ENCODE measurements around the gene RFT1. TPM values are rescaled to one million over a fixed set of nuclear protein-coding genes. Genes with fewer than 3 reads are reported as not detected.
A peak's percentile ranks its signal among the peaks of the same experiment; 100 is the strongest.

RFT1 gene
- 26.3 to 28.0 TPM (median 27.1 TPM) in 3 replicates for total RNA-seq (2021)
- percentile 72 among the genes with signal in this experiment for Bru-seq, nascent RNA
- long read RNA-seq, experiment 1, full-length matches to known transcripts = 136 of 169 reads
- long read RNA-seq, experiment 1, partial matches to known transcripts = 6 of 169 reads
- long read RNA-seq, experiment 1, other reads (novel, unspliced or antisense) = 27 of 169 reads
- long read RNA-seq, experiment 2, full-length matches to known transcripts = 13 of 35 reads
- long read RNA-seq, experiment 2, partial matches to known transcripts = 4 of 35 reads
- long read RNA-seq, experiment 2, other reads (novel, unspliced or antisense) = 18 of 35 reads
- long read RNA-seq, experiment 3, full-length matches to known transcripts = 60 of 77 reads
- long read RNA-seq, experiment 3, partial matches to known transcripts = 1 of 77 reads
- long read RNA-seq, experiment 3, other reads (novel, unspliced or antisense) = 16 of 77 reads

GRCh38 chr3:53130179-53131061, at the start of gene RFT1:
RFT1 (minus strand) TSS chr3:53130435; CDS start chr3:53130400, 35 bp downstream.
- Mint-ChIP-seq H3K4me1 (peaks cover 12% of the 10 kb centered on the region), H3K9me3 (no peaks in the 10 kb centered on the region), H3K27ac (peak within 1 kb of the TSS; percentile 92), H3K27me3 (ENCODE audit: low read depth) (no peaks in the 10 kb centered on the region), H3K4me3 (peak within 1 kb of the TSS; percentile 85), H3K36me3 (peaks cover 6% of the 10 kb centered on the region)
- peak; percentile 98 for DNase-seq (ENCODE audit: low spot score)
- ChIA-PET POLR2A (no interaction called here), CTCF (interaction anchor here (0.7 to 4.6 kb wide), 5 partner anchors 14 to 66 kb away, joined by 3 to 19 read pairs (median 7); partner anchors contain the start of gene PRKCD)
- ATAC-seq = peak; percentile 80
- no peak for TF ChIP-seq ZNF425 (CRISPR knock-in tag; conservative IDR thresholded peaks at IDR 0.05)
- TF ChIP-seq CREB1 (CRISPR knock-in tag; IDR thresholded peaks at IDR 0.05) = peak; percentile 86; the same call in 1 of the 2 replicates
- TF ChIP-seq AR (CRISPR knock-in tag; IDR thresholded peaks at IDR 0.05) = no peak
- no peak for TF ChIP-seq ATF2 (CRISPR knock-in tag; IDR thresholded peaks at IDR 0.05; ENCODE audit: borderline replicate concordance, low read depth)
- TF ChIP-seq FOXP4 (CRISPR knock-in tag; IDR thresholded peaks at IDR 0.05) = peak; percentile 61; the same call in 1 of the 2 replicates
- no peak for TF ChIP-seq PRRX2 (CRISPR knock-in tag; IDR thresholded peaks at IDR 0.05)
- TF ChIP-seq IRF2 (CRISPR knock-in tag; IDR thresholded peaks at IDR 0.05; ENCODE audit: borderline replicate concordance, low read depth) = no peak
- TF ChIP-seq ZNF416 (CRISPR knock-in tag; IDR thresholded peaks at IDR 0.05) = no peak
- no peak for TF ChIP-seq TCF7 (CRISPR knock-in tag; IDR thresholded peaks at IDR 0.05; ENCODE audit: low read depth)
- TF ChIP-seq ZSCAN18 (CRISPR knock-in tag; IDR thresholded peaks at IDR 0.05) = no peak
- no peak for TF ChIP-seq ZNF138 (CRISPR knock-in tag; conservative IDR thresholded peaks at IDR 0.05)
- TF ChIP-seq MAX (CRISPR knock-in tag; IDR thresholded peaks at IDR 0.05) = peak; percentile 97
- TF ChIP-seq FOXJ3 (CRISPR knock-in tag; IDR thresholded peaks at IDR 0.05; ENCODE audit: borderline replicate concordance) = no peak
- peak; percentile 68; the same call in 1 of the 2 replicates for TF ChIP-seq SMAD3 (CRISPR knock-in tag; IDR thresholded peaks at IDR 0.05; ENCODE audit: borderline replicate concordance)
- TF ChIP-seq NFATC4 (CRISPR knock-in tag; IDR thresholded peaks at IDR 0.05) = no peak
- no peak for TF ChIP-seq ZNF532 (CRISPR knock-in tag; IDR thresholded peaks at IDR 0.05; ENCODE audit: borderline replicate concordance)
- TF ChIP-seq ZNF423 (CRISPR knock-in tag; IDR thresholded peaks at IDR 0.05) = no peak
- TF ChIP-seq GABPB1 (CRISPR knock-in tag; IDR thresholded peaks at IDR 0.05) = peak; percentile 39
- TF ChIP-seq MYBL2 (CRISPR knock-in tag; IDR thresholded peaks at IDR 0.05) = peak; percentile 40; the same call in 1 of the 2 replicates

Measured in WTC11 (cell line).